Stimulated activated CD4-positive, alpha-beta T cell treated with anti-CD3 and anti-CD28 coated beads, Interleukin-4, amount 100 ng/mL, for 4 hours (primary cell): ENCODE data around the gene BRSK2.

ENCODE experiments used
- DNase-seq, 2 experiments: peaks; one replicate each; pipeline ENCODE4 v3.0.0-alpha.2; 2020

BRSK2 gene

DNA sequence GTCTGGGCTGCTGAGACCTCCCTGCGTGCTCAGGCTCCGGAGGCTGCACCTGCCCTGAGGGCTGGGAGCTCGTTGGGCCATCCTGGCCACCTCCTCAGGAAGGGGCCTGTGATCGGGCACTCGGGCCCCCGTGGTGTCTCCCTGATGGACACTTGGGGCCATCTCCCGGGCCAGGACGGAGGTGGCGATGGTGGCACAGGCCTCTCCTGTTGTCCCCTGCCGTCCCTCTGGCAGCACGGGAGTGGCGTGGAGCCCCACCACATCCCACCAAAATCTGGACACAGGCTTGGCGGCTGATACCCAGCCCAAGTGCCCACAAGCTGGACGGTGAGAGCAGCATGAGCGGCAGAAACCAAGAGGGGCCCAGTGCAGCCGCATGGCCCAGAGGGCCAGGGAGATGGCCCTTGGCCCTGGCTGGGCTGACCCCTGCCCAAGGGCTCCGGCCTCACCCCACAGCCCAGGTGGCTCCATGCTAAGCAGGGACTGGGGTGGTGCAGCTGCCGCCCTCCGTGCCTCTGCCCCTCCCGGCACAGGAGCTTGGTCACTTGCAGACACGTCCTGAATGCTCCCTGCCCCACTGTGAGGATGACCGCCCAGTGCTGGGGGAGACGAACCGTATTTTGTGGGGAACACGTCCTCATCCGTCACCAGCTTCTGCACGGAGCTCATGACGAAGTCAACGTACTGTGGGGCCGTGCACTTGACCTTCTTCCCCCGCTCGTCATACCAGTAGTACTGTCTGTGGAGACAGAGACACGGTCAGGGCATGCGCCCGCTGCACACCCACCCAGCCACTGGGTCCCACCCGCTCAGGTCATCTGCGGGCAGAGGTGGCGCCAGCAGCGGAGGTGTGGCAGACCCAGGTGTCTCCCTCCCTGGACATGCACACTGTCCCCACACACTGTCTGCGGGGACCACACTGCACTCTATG, 81.2 kb downstream of the BRSK2 start:
- DNase-seq, result no peak

- DNase-seq, result no peak
Measured at GRCh38 chr11:1471736-1472135, 82.0 kb downstream of the BRSK2 start.

- DNase-seq, result no peak
Measured at GRCh38 chr11:1472180-1473005, 82.7 kb downstream of the BRSK2 start.

- DNase-seq, result no peak
Measured at GRCh38 chr11:1473011-1473628, 83.4 kb downstream of the BRSK2 start.

- no peak for DNase-seq
Measured at GRCh38 chr11:1473786-1474185, 84.1 kb downstream of the BRSK2 start.

DNA sequence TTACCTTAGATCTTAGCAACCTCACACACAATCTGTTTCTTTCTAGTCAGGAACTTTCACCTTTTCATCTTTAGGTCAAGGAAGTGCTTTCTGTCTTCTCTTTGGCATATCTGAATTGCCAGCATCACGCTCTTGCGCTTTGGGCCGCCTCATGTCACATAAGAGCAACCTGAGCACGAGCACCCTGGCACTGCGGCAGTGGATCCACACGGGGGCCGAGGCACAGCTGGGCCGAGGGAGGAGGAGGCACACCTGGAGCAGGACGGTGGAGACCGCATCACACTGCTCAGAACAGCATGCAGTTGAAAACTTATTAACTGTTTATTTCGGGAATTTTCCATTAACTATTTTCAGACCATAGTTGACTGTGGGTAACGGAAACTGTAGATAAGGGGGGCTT, 86.1 kb downstream of the BRSK2 start:
- DNase-seq, result no peak

GRCh38 chr11:1476940-1477736, 87.4 kb downstream of the BRSK2 start:
- no peak for DNase-seq

- no peak for DNase-seq
Measured at GRCh38 chr11:1478011-1478410, 88.3 kb downstream of the BRSK2 start.

DNA sequence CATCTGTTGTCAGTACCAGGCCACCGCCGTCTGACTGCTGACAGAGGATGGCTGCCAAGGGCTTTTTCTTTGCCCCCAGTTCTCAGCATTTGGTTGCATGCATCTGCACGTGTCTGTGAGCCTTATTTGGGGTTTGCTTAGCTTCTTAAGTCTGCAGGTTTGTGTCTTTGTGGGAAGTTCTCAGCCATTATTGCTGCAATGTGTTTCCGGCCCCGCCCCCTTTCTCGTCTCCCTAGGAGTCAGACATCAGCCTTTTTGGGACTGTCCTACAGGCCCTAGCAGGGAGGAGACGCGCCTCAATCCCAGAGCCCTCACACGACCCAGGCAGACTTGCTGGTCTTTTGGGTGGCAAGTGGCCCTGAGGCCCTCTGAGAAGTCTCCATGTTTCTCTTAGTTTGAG, 88.8 kb downstream of the BRSK2 start:
- DNase-seq, result no peak

DNA sequence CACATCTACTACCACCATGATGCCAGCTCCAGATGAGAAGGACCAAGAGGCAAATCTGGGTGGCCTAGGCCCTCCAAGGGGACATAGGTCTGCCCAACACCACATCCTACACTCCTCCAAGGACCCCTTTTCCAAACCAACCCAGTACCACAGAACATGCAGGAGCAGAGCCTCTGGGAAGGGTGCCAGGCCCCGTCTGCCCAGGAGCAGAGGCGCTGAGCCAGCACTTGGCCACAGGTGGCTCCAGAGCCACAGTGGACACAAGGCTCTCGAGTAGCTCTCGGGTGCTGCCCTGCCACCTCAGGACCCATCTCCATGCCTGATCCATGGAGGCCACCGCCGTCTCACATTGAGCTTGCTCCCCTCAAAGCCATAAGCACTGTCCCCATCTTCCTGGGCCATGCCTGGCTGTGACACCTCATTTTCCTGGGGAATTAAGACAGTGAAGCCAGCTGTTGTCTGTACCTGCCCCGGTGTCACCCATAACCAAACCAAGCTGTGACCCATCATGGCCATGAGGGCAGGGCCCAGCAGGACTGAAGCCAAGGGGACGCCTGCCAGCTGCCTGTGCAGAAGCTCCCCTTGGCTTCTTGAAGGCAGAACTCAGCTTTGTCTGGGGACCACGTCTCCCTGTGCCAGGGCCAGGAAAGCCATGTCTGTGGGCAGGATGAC, 89.4 kb downstream of the BRSK2 start:
- no peak for DNase-seq

GRCh38 chr11:1479678-1480118, 90.0 kb downstream of the BRSK2 start:
- no peak for DNase-seq

- no peak for DNase-seq
Measured at GRCh38 chr11:1480191-1480554, 90.4 kb downstream of the BRSK2 start.

DNA sequence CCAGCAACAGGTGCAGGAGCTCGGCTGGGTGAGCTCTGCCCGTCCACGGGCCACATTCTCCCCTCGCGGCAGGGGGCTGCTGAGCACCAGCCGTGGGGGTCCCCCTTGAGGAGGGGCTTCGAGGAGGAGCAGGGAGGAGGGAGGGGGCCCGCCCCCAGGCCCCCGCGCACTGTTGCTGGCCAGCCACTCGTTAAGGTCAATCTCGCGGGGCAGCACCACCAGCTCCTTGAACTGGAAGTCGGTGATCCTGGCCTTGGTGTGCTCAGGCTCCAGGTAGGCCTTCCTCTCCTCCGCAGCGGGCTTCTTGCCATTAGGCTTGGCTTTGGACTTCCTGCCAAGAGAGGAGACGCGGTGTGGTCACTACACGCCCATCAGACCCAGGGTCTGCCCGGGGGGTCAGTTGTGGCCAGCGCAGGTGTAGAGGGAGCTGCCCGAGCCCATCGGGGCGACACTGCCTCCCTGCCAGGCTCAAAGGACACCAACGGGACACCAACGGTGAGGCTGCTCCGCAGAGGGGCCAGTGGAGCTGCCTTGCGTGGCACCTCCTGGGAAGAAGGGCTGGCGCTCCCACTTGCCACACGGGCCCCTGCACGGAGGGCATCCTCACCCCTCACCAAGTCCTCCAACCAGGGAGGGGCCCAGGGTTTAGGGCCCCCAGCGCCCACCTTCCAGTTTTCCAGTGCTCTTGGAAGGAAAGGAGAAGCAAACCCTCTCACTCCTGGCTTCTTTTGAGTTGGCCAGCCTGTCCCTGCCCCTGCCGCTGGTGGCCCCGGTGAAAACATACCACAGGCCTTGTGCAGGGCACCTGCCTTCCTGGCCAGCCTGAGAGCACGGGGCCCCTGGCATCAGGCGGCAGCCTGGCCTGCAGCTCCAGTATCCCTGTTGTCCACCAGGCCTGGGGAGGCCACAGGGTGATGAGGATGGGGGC, 91.1 kb downstream of the BRSK2 start:
- no peak for DNase-seq

GRCh38 chr11:1481483-1481825, 91.7 kb downstream of the BRSK2 start:
- DNase-seq, result no peak

DNA sequence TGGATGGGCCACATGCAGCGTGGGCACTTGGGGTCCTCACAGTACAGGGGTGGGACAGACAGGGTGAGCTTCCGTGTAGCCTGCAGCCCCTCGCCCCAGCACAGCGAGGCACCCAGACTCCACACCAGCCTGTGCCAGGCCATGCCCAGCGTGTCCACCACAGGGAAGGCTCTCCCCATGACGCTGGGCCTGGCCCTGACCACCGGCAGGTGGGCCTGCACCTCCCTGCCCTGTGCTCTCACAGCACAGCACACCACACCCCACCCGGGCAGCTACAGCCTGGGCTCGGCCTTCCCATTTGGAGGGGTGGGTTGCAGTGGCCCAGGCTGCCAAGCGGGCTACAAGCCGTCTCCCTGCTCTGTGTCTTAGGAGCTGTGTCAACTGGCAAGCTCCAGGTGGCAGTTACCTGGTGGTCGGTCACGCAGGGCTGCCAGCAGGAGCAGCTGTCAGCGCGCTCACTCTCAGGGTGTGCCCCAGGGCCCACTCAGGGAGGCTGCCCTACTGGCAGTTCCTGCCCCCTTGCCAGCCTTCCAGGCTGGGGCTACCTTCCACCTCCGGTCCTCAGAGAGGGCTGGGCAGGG, 92.2 kb downstream of the BRSK2 start:
- no peak for DNase-seq

DNA sequence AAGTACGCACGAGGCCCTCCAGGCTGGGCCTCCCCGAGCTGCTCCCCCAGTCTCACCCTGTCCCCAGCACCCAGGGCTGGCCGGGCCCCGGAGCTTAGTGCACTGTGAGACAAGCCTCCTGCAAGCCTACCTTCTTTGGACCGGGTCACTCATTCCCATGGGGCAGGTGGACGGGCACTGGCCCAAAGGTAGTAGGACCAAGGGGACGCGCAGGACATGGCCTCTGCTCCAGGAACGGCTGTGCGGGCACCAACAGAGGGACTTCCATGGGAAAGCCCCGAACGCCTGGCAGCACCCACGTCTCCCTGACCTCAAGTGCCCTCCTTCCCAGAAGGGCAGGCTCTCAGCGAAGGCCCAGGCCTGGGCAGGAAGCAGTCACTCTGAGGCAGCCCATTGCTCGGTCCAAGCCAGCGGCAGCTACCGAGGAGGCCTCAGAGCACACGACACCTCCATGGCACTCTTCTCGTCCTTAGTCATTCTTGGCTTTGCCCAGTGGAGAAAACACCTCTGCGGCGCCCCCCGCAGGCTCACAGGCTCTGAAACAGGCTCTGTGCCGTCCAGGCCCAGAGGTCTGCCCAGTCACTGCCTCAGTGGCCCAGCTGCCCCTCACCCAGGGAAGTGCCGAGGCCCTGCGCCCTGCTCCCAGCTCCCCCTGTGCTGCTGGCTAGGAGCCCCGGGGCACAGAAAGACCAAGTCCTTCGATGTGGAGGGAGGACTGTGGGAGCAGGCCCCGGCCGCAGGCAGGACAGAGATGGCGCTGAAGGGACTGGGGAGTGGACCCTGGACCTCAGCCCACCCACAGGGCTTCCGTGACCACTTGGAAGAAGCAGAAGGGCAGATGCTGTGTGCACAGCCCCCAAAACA, 93.1 kb downstream of the BRSK2 start:
- DNase-seq, result no peak

DNA sequence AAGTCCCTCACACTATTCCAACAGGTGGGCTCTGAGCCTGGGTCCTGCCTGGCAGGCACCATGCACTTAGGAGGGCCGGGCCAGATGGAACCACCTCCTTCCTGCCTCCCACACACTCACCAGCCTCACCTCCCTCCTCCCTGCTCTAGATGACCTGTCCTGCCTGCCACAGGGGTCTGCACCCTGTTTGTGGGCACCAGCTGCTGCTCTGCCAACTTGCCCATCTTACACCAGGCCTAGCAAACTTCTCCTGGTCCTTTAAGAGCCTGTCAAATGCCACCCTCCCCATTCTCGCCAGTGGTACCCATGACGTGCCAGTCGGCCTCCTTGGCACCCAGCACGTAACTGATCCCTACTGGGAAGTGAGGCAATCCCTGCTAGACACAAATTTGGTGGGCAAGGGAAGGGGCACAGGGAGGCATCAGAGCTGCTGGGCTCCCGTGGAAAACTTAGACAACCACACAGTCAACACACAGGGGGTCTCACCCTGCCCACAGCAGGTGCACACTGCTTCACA, 93.8 kb downstream of the BRSK2 start:
- DNase-seq, result no peak

DNA sequence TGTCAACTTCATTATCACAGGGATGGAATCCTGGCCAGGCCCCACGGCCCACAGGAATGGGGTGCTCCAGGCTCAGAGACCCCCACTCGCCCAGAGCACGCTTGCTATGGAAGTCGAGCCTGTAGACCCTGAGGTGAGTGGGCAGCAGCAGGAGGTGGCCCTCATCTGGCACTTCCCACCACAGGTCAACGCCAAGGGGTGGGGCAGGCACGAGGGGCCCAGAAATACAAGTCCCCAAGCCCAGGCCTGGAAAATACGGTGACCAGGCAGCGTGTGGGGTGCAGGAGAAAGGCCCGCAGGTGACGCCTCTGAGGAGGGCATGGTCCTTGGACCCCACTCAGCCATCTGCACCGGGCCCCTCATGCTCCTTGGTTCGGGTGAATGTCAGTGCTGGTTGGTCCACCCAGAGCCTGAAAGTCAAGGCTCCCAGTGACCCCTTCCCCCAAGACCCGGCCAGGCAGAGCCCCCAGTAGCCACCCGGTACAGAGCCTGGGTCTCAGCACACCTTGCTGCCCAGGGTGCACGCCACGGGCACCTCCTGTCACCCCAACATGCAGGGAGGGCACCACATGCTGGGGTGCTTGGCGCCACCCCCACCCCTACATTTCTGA, 94.4 kb downstream of the BRSK2 start:
- no peak for DNase-seq
